ENCODE data around the gene ZNF83. TPM values are rescaled to one million over a fixed set of nuclear protein-coding genes. Genes with fewer than 3 reads are reported as not detected.
A peak's percentile ranks its signal among the peaks of the same experiment; 100 is the strongest.
"Not testable (repeated sequence)": the region's sequence is repeated elsewhere in the genome, so short reads cannot be mapped to it uniquely, and the experiment has no call there.

Gene ZNF83
- total RNA-seq, 1 experiment from 2014 or later, result 45.4 TPM

DNA sequence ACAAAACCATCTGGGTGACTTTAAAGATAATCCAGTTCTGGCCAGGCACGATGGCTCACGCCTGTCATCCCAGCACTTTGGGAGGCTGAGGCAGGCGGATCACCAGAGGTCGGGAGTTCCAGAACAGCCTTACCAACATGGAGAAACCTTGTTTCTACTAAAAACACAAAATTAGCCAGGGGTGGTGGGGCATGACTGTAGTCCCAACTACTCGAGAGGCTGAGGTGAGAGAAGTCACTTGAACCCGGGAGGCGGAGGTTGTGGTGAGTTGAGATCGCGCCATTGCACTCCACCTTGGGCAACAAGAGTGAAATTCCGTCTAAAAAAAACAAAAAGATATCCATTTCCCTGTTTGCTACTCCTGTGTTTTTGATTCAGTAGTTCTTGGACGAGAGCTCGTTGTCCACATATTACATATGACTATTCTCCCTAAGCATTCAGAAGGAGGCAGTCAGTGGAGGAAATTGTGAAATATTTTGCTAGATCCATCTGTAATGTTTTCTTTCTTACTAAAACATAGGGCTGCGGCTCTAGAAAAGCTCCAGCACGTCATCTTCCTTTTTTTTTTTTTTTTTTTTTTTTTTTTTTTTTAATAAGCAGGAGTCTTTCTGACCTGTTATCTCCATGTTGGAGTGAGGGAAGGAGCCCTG is 34.5 kb downstream of the ZNF83 start:
- H4K20me1 ChIP-seq (ENCODE audit: low read length), result no peaks in the 10 kb centered on the region
- ATAC-seq (no peak), DNase-seq (no peak)
- no peaks in the 10 kb centered on the region for H3F3A ChIP-seq (ENCODE audit: low read length, unreplicated experiment)
- no peak overlapping the region for H3K4me3 ChIP-seq (ENCODE audit: low read length)
- no peaks in the 10 kb centered on the region for H3K79me2 ChIP-seq (ENCODE audit: low read length)
- no TSS peak for BruUV-seq (replicated peaks)
- ChIA-PET CTCF (interaction anchor here (0.6 kb wide), 1 partner anchor 253 kb away, joined by 6 read pairs; no protein-coding TSS in a partner anchor), POLR2A (ENCODE audit: unreplicated experiment) (no interaction called here)
- no peak for TF ChIP-seq EZH2phosphoT487 (IDR thresholded peaks at IDR 0.05; ENCODE audit: borderline replicate concordance, low read length)
- TF ChIP-seq, protein P1, sequence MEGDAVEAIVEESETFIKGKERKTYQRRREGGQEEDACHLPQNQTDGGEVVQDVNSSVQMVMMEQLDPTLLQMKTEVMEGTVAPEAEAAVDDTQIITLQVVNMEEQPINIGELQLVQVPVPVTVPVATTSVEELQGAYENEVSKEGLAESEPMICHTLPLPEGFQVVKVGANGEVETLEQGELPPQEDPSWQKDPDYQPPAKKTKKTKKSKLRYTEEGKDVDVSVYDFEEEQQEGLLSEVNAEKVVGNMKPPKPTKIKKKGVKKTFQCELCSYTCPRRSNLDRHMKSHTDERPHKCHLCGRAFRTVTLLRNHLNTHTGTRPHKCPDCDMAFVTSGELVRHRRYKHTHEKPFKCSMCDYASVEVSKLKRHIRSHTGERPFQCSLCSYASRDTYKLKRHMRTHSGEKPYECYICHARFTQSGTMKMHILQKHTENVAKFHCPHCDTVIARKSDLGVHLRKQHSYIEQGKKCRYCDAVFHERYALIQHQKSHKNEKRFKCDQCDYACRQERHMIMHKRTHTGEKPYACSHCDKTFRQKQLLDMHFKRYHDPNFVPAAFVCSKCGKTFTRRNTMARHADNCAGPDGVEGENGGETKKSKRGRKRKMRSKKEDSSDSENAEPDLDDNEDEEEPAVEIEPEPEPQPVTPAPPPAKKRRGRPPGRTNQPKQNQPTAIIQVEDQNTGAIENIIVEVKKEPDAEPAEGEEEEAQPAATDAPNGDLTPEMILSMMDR (conservative IDR thresholded peaks at IDR 0.05; ENCODE audit: low read depth, low read length), result no peak
- TF ChIP-seq EZH2 (IDR thresholded peaks at IDR 0.05; ENCODE audit: low read length, unreplicated experiment), result no peak
- H3K27ac ChIP-seq (ENCODE audit: low read length), result no peak overlapping the region
- intact Hi-C loops (cut with micrococcal nuclease), result no loop called here
- no peak overlapping the region for H2AFZ ChIP-seq (ENCODE audit: low read length)
- peaks cover 10% of the 10 kb centered on the region; the same call in 1 of the 2 replicates for H3K9me3 ChIP-seq (ENCODE audit: low read length)
- H3K36me3 ChIP-seq (ENCODE audit: low read depth, low read length), result peaks cover 17% of the 10 kb centered on the region; the same call in 1 of the 2 replicates
- H3K27me3 ChIP-seq (ENCODE audit: low read length), result no peaks in the 10 kb centered on the region
- H3K4me1 ChIP-seq (ENCODE audit: insufficient read depth, low read length), result peaks cover 11% of the 10 kb centered on the region; the same call in 1 of the 2 replicates
- no peak overlapping the region for H3K4me2 ChIP-seq (ENCODE audit: low read length)
- no peak overlapping the region for H3K9ac ChIP-seq (ENCODE audit: low read length)
- H3K9me2 ChIP-seq (replicated peaks; ENCODE audit: low read length), result no peaks in the 10 kb centered on the region

DNA sequence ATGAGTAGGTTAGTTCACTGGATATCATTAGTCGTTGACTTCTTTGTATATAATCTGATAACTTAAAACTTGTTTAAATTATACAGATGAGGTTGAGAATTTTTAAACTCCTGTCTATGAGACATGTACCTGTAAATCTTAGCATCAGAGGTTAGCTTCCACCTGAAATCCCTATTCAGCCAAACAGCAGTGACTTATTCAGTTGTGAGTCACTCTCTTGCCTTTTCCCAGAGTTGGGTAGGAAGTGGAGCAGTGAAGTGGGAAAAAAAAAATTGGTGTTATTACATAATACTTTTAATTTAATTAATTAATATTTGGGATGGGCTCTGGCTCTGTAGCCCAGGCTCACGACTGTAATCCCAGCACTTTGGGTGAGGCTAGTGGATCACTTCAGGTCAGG is 35.2 kb downstream of the ZNF83 start:
- Histone ChIP-seq H3F3A (ENCODE audit: low read length, unreplicated experiment) (no peaks in the 10 kb centered on the region), H3K27me3 (ENCODE audit: low read length) (no peaks in the 10 kb centered on the region), H3K79me2 (ENCODE audit: low read length) (no peaks in the 10 kb centered on the region), H3K9me3 (ENCODE audit: low read length) (peaks cover 13% of the 10 kb centered on the region; the same call in 1 of the 2 replicates), H3K4me2 (ENCODE audit: low read length) (no peak overlapping the region), H4K20me1 (ENCODE audit: low read length) (no peaks in the 10 kb centered on the region), H3K27ac (ENCODE audit: low read length) (no peak overlapping the region), H2AFZ (ENCODE audit: low read length) (no peak overlapping the region), H3K4me1 (ENCODE audit: insufficient read depth, low read length) (peaks cover 11% of the 10 kb centered on the region; the same call in 1 of the 2 replicates), H3K36me3 (ENCODE audit: low read depth, low read length) (peaks cover 14% of the 10 kb centered on the region; the same call in 1 of the 2 replicates), H3K9ac (ENCODE audit: low read length) (no peak overlapping the region), H3K9me2 (replicated peaks; ENCODE audit: low read length) (no peaks in the 10 kb centered on the region), H3K4me3 (ENCODE audit: low read length) (no peak overlapping the region)
- DNase-seq (peak; percentile 52), ATAC-seq (no peak)
- intact Hi-C loops (cut with micrococcal nuclease), result no loop called here
- CTCF ChIA-PET, result no interaction called here
- POLR2A ChIA-PET (ENCODE audit: unreplicated experiment), result no interaction called here
- TF ChIP-seq EZH2 (IDR thresholded peaks at IDR 0.05; ENCODE audit: low read length, unreplicated experiment), result no peak
- no peak for TF ChIP-seq EZH2phosphoT487 (IDR thresholded peaks at IDR 0.05; ENCODE audit: borderline replicate concordance, low read length)
- TF ChIP-seq, protein P1 (conservative IDR thresholded peaks at IDR 0.05; ENCODE audit: low read depth, low read length), result no peak
- no TSS peak for BruUV-seq (replicated peaks)

DNA sequence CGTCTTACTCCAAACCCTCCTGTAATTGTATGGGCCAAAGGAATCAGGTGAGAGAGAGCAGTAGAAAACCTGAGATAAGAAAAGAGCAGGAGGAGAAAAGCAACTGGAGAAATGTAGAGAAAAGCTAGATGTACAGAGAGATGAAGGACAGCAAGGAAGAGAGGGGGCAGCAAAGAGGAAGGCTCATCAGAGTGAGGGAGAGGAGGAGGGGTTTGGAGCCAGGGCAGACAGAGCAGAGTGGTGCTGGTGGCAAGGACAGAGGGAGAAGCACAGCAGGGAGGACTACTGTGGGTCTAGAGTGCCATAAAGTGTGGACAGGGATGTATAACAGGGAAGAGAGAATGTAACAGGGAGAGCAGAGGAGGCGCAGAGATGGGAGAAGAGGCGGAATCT is 36.2 kb downstream of the ZNF83 start:
- H4K20me1 ChIP-seq (ENCODE audit: low read length); H3F3A ChIP-seq (ENCODE audit: low read length, unreplicated experiment); BruUV-seq (replicated peaks); H3K27ac ChIP-seq (ENCODE audit: low read length); intact Hi-C loops (cut with micrococcal nuclease); POLR2A ChIA-PET (ENCODE audit: unreplicated experiment); DNase-seq; H3K27me3 ChIP-seq (ENCODE audit: low read length); H3K79me2 ChIP-seq (ENCODE audit: low read length); H3K9me2 ChIP-seq (replicated peaks; ENCODE audit: low read length): not testable (repeated sequence)
- H3K4me3 ChIP-seq (ENCODE audit: low read length), result peak overlapping the region; percentile 76
- CTCF ChIA-PET, result interaction anchor here (0.6 kb wide), 1 partner anchor 226 kb away, joined by 3 read pairs; no protein-coding TSS in a partner anchor
- peak overlapping the region; percentile 85 for H2AFZ ChIP-seq (ENCODE audit: low read length)
- TF ChIP-seq, protein P1 (conservative IDR thresholded peaks at IDR 0.05; ENCODE audit: low read depth, low read length), result peak; percentile 19; the same call in 1 of the 2 replicates
- peak overlapping the region; percentile 50; the same call in 1 of the 2 replicates for H3K9ac ChIP-seq (ENCODE audit: low read length)
- H3K9me3 ChIP-seq (ENCODE audit: low read length), result peaks cover 17% of the 10 kb centered on the region; the same call in 1 of the 2 replicates
- peaks cover 11% of the 10 kb centered on the region; the same call in 1 of the 2 replicates for H3K4me1 ChIP-seq (ENCODE audit: insufficient read depth, low read length)
- peaks cover 18% of the 10 kb centered on the region; the same call in 1 of the 2 replicates for H3K36me3 ChIP-seq (ENCODE audit: low read depth, low read length)
- ATAC-seq, result peak; percentile 6
- H3K4me2 ChIP-seq (ENCODE audit: low read length), result peak overlapping the region; percentile 83

Measured in PC-3 (cell line).